Hindlimb muscle (tissue), 1 donor: ENCODE results near the gene TNPO1. TPM values are rescaled to one million over a fixed set of nuclear protein-coding genes. Genes with fewer than 3 reads are reported as not detected.

Experiments used
- DNase-seq: peaks from one replicate; pipeline ENCODE4 v3.0.0-alpha.2; 2013
- polyA plus RNA-seq: library from polyadenylated mRNA; unstranded; fragments of 120-200 nt; gene quantifications from one replicate; pipeline ENCODE4 v1.2.1, GENCODE V29; 2013; ENCODE audit not compliant: insufficient read length

Gene TNPO1
- polyA plus RNA-seq, 1 donor: 82.1 TPM

DNA sequence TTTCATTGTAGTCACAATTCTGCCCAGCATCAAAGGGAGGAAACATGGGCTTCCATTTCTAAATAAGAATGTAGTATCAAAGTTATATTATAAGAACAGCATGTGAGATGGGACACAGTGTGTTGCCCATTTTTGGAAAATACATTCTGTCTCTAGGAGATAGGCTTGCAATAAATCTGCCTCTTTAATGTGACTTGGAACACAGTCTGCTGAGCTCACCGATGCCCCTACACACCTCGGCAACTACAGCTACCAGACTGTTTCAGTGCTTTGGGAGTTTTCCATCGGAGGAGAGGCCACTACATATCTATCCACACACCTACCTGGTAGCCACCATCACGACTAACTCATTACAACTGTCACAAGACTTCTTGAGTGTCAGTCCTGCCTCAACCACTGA lies 120.4 kb downstream of the TNPO1 start:
- DNase-seq: no peak

DNA sequence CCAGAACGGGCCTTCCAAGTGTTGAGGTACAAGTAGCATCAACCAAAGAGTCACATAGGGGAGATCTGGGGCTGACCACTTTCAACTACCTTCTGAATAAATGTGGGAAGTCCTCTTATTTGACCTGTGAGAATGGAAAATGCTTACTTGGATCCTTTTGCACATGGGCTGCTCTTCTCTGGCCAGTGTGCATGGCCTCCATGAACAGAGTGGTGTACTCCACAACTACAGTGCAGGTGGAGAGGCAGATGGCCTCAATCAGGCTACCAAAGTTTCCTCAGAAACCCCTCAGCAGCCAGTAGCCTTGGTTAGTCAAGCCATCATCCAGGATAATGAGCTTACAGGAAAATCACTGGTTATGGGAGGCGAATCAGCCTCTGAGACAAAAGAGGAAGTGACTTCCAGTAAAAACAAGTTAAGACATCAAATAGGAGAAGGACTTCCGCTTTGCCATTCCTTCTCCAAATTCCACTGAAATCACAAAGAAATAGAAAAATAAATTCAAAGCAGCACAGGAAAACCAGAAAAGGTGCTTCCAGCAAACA lies 121.1 kb downstream of the TNPO1 start:
- DNase-seq: no peak

DNA sequence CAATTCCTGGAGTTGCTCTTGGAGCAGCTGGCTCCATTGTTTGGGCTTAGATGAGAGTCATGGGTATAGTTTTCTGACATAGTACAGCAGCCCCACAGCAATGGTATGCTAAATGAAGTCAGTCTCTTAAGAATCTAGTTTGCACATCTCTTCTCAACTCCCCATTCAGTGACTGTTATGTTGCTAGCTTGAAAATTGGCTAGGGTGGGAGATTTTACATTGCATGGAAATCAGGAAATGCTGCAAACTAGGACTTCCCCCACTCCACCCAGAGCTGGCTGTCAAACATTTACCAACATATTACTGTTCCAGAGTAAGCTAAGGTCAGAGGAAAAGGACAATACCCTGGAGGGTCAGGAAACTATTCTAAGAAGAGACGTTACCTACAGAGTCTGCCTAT lies 121.7 kb downstream of the TNPO1 start:
- DNase-seq: no peak

DNA sequence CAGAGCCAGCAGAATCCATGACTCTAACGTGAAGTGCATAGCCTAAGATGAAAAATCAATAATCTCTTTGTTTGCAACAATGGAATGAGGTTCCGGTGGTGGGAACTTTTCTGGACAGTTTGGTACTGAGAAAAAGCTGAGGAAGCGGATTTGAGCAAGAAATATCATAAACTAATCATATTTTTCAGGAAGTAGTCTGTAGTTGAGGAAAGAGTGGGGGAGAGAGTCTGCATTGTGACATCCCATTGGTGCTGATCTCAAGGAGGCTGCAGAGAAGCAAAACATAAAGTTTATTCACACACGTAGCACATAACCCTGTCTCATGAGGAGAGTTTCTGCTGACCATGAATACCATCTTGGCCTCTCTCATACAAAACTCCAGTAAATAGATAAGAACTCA lies 123.6 kb downstream of the TNPO1 start:
- DNase-seq: no peak

DNA sequence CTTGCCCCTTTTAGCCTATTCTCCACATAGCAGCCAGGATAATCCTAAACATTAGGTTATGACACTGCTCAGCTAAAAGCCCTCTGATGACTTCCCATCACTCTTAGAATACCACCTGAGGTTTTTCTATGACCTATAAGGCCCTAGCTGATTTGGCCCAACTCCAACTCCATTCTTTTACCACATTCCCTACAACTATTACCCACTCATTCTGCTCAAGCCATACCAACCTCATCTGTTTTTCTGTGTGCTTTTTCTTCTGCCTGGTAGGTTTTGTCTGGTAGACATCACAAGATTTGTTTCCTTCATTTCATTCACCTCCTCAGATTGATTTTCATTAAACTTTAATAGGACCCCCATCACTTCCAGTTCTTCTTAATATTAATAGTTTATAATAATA lies 126.8 kb downstream of the TNPO1 start:
- no peak for DNase-seq

DNA sequence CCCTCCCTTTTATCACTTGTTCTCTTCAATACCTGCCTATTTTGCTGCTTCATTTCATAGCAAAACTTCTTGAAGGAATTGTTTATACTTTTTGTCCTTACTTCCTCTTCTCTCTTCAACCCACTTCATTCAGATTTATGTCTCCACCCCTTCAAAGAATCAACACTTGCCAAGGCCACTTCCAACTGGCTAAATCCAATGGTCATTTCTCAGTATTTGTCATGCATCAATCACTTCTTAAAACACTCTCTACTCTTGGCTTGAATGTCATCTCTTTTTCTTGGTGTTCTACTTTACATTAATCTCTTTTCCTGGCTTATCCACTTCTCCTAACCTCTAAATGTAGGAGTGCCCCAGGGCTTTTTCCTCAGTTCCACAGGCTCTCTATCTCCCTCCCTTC lies 131.0 kb downstream of the TNPO1 start:
- no peak for DNase-seq

DNA sequence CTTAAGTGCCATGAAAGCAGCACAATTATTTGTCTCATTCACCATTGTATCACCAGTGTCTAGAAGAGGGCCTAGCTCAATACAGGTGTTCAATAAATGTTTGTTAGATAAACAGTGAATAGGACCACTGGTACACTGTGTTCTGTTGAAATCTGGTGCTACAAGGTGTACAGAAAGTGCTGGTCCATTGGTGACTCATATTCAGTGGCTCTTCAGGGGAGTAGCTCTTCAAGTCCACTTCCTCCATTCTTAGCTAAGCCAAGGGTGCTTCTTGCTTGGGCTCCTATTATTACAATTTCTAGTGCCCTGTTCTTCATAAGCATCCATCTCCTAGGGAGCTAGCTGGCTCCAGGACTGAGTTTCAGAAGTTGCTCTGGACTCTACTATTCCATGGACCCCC lies 133.0 kb downstream of the TNPO1 start:
- no peak for DNase-seq

DNA sequence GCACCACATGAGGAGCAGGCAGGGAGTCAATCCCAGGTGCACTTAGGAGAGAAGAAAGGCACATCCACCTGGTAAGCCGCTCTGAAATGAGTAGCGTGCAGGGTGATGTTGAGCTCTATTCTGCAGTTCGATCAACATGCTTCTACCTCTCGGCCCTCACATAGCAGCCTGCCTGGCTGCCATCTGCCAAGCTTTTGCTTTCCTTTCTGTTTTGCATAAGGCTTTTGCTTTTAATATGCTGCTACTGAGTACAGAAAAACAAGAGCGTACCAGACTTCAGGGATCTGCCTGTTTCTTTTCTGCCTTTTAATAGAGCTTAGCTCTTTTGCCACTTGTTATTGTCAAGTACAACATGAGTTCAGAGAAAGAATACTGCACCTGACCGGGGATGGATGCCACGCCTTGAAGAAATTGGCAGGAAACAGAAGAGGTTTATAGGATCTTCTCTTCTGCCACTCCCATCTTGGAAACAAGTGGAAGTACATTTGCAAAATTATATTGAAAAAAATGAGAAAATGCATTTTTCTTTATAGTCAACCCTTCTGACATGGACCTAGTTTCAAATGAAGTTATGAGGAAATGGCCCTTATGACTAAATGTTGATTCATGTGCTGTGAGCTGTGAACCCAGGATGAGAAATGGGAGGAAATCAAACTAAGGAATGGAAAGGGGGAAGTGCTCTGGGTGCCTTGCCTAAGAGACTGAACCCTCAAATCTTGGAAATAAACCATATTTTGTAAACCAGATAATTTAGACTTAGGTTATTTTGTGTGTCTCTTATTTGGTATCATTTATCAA lies 135.4 kb downstream of the TNPO1 start:
- DNase-seq: no peak

DNA sequence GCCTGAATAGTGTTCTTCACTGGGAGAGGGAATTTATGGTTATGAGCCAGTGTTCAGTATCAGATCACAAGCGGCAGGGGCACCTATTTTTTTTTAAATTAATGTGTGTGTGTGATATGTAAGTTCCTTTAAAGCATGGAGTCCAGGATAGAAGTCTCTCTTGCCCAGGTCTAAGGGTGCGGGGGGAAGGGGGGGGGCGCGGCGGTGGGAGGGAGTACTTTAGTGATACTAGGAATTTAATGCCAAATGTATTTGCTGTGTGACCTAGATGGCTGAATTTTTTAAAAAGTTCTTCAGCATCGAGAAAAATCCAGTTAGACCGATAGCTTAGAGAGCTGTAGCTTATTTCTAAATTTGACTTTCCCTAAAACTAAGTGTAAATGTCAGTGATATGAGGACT lies 137.9 kb downstream of the TNPO1 start:
- DNase-seq: no peak

DNA sequence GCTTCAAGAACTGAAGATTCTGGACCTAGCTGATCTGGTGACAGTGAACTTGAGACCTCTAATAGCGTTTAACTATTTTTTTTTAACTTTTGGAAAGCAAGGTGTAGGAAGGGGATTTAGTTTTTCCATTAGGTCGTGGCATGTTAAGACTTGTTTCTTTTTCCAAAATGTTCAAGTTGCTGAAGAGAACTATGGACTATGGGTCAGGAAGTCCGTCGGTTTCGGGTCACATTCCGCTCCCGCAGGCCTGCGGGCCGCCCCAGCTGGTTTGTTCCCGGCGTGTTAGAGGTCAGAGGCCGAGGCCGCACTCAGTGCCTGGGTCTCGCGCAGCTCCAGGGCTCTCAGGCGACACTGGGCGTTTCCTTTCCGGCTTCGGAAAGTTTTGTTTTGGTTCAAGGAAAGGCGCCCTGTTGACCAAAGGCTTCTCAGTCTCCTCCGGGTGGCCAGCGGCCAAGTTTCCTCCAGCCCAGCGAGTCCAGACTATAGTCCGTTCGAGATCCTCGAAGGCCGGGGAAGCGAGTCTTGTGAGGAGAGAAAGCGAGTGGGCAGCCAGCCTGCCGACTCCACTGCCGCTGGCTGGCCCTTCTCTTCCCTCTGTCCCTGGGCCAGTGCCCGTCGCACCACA lies 138.8 kb downstream of the TNPO1 start:
- peak; percentile 84 for DNase-seq

DNA sequence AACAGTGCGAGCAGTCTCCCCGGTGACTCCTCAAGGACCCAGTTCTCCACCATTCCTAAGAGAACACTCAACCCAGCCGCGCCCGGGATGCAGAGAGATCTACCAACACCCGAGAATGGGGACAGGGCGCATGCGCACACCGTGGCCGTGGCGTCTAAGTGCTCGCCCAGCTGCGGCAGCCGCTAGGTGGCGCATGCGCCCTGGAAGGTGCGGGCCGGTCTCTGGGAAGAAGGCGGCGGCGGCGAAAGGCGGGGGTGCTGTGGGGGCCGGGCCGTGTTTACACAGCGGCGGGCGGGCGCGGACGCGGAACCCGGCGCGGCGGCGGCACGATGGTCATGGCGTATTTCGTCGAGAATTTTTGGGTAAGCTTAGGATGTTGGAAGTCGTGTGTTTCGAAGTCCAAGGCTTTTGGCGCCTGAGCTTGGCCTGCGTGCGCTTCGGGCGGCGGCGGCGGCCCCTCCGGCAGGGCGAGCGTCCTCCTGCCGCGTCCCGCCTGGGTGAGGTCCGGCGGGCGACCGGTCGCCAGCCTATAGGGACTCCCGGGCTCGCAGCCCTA lies 139.4 kb downstream of the TNPO1 start, which contains the start of gene FCHO2:
Gene FCHO2, plus strand, starts transcription at position 274 of the 556 bp plus-strand sequence. Its CDS starts 56 bp downstream, at position 330.
- peak; percentile 99 for DNase-seq

DNA sequence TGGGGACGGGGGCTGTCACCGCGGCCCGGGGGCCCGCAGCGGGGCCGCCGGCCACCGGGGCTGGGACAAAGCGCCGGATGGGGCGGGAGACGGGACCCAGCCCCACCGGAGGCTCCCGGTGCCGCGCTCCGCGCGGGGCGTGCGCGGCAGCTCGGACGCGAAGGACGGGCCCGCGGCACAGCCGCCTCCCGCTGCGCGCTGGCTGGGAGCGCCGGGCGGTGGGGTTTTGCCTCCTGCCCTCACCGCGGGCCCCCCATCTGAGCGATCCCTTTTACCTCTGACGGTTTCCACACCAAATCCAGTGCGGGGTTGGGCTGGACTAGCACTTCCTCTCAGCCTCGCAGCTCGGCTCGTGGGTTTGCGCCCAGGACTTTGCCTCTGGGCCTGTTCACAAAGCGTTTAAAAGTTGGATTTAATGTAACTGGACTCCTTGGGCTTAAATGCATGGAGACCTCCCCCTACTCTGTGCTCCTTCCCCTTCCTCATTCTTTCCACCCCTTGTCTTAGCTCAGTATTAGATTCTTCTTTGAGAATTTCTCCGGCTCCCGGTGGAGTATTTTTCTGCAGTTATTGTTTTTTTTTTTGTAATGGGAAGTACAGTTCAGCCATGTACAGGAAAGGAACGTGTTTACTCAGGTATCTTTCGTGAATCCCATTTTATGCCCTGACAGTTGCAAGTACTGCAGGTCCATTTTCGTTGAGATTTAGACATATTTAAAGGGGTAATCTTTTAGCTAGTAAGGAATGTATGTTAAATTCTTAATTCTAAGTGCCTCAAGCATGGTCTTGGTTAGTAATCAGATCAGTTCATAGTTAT lies 140.1 kb downstream of the TNPO1 start:
- DNase-seq: peak; percentile 74

DNA sequence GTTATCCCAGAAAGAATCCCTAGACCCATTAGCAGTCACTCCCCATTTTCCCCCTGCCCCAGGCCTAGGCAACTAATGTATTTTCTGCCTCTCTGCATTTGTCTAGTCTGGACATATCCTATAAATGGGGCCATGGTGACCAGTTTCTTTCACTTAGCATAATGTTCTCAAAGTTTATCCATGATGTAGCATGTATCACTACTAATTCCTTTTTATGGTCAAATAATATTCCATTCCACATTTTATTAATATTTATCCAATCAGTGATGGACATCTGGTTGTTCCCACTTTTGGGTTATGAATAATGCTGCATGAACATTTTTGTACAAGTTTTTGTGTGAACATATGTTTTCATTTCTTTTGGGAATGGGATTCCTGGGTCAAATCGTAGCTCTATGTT lies 140.9 kb downstream of the TNPO1 start:
- no peak for DNase-seq

DNA sequence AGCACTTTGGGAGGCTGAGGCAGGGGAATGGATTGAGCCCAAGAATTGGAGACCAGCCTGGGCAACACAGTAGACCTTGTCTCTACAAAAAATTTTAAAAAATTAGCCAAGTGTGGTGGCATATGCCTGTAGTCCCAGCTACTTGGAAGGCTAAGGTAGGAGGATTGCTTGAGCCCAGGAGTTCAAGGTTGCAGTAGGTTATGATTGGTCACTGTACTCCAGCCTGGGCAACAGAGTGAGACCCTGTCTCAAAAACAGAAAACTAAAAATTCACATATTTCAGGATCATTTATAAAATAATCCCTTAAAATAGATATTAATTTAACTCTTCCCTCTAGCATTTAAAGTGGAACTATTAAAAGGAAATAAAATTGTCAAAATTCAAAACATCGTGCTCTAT lies 142.8 kb downstream of the TNPO1 start:
- DNase-seq: no peak

Other genes starting within 250 kb of the TNPO1 start
- 18.1 TPM for gene FCHO2, start 139.4 kb downstream of the TNPO1 start, polyA plus RNA-seq